Midbrain (tissue), 1 donor: ENCODE results near the gene ABCC4.
"Not testable (repeated sequence)": the region's sequence is repeated elsewhere in the genome, so short reads cannot be mapped to it uniquely, and the experiment has no call there.

Experiments used
- DNase-seq: peaks from one replicate; lab custom pipeline; 2025; lab: John Stamatoyannopoulos, UW

The ABCC4 gene

GRCh38 chr13:95228130-95228529, 73.1 kb downstream of the ABCC4 start:
- no peak for DNase-seq

- DNase-seq: peak; percentile 23
These were observed 74.1 kb downstream of the ABCC4 start for GRCh38 chr13:95226932-95227695.

GRCh38 chr13:95226476-95226875, 74.8 kb downstream of the ABCC4 start:
- DNase-seq: no peak

- DNase-seq: no peak
These were observed 75.2 kb downstream of the ABCC4 start for GRCh38 chr13:95226050-95226449.

GRCh38 chr13:95224064-95224463, 77.2 kb downstream of the ABCC4 start:
- no peak for DNase-seq

GRCh38 chr13:95222733-95223018, 78.6 kb downstream of the ABCC4 start:
- DNase-seq: no peak

- DNase-seq: no peak
These were observed 79.1 kb downstream of the ABCC4 start for GRCh38 chr13:95221971-95222732.

- no peak for DNase-seq
These were observed 80.6 kb downstream of the ABCC4 start for GRCh38 chr13:95220611-95221010.

GRCh38 chr13:95217920-95218830, 83.1 kb downstream of the ABCC4 start:
- DNase-seq: no peak

GRCh38 chr13:95216182-95216581, 85.1 kb downstream of the ABCC4 start:
- no peak for DNase-seq

- no peak for DNase-seq
These were observed 88.0 kb downstream of the ABCC4 start for GRCh38 chr13:95212983-95213850.

GRCh38 chr13:95209109-95209508, 92.1 kb downstream of the ABCC4 start:
- DNase-seq: no peak

- no peak for DNase-seq
These were observed 93.4 kb downstream of the ABCC4 start for GRCh38 chr13:95207769-95208366.

- no peak for DNase-seq
These were observed 95.1 kb downstream of the ABCC4 start for GRCh38 chr13:95206116-95206515.

- DNase-seq: peak; percentile 8
These were observed 97.0 kb downstream of the ABCC4 start for GRCh38 chr13:95204231-95204765.

- no peak for DNase-seq
These were observed 99.2 kb downstream of the ABCC4 start for GRCh38 chr13:95201814-95202651.

GRCh38 chr13:95200386-95200957, 100.8 kb downstream of the ABCC4 start:
- DNase-seq: not testable (repeated sequence)

GRCh38 chr13:95199896-95200295, 101.4 kb downstream of the ABCC4 start:
- DNase-seq: no peak

- not testable (repeated sequence) for DNase-seq
These were observed 102.6 kb downstream of the ABCC4 start for GRCh38 chr13:95198606-95199005.

GRCh38 chr13:95197548-95197947, 103.7 kb downstream of the ABCC4 start:
- no peak for DNase-seq
